H9 (cell line): ENCODE results near the gene THOP1. TPM values are rescaled to one million over a fixed set of nuclear protein-coding genes. Genes with fewer than 3 reads are reported as not detected.

Experiments
- DNase-seq: peaks from one replicate; pipeline ENCODE4 v3.0.0-alpha.2; 2017
- H2AFZ ChIP-seq: one replicate; pipeline ENCODE4 v1.6.1; 2013; ENCODE audit warnings: mild to moderate bottlenecking, low read length, control low read depth, moderate library complexity
- H2AK5ac ChIP-seq: 2 replicates; pipeline ENCODE4 v1.6.1; 2013; ENCODE audit warnings: low read length, control low read depth, mixed read lengths; ENCODE audit not compliant: insufficient read length
- H2BK120ac ChIP-seq: one replicate; pipeline ENCODE4 v1.6.1; 2013; ENCODE audit warnings: low read depth, mild to moderate bottlenecking, low read length, control low read depth, inconsistent platforms; ENCODE audit not compliant: poor library complexity, severe bottlenecking
- H2BK12ac ChIP-seq: 2 replicates; pipeline ENCODE4 v1.6.1; 2013; ENCODE audit warnings: low read length, control low read depth, mixed read lengths, low read depth; ENCODE audit not compliant: insufficient read length
- H2BK15ac ChIP-seq: 2 replicates; pipeline ENCODE4 v1.6.1; 2013; ENCODE audit warnings: low read depth, low read length, control low read depth
- H2BK20ac ChIP-seq: one replicate; pipeline ENCODE4 v1.6.1; 2013; ENCODE audit warnings: low read depth, mild to moderate bottlenecking, low read length, control low read depth, inconsistent platforms; ENCODE audit not compliant: poor library complexity, severe bottlenecking
- H2BK5ac ChIP-seq: 2 replicates; pipeline ENCODE4 v1.6.1; 2013; ENCODE audit warnings: low read length, control low read depth, mixed read lengths; ENCODE audit not compliant: insufficient read length
- H3K14ac ChIP-seq: 2 replicates; pipeline ENCODE4 v1.6.1; 2013; ENCODE audit warnings: low read length, control low read depth; ENCODE audit not compliant: insufficient read depth
- H3K18ac ChIP-seq: 2 replicates; pipeline ENCODE4 v1.6.1; 2013; ENCODE audit warnings: low read depth, mild to moderate bottlenecking, mixed read lengths, low read length, control low read depth; ENCODE audit not compliant: insufficient read length
- H3K23ac ChIP-seq: 2 replicates; pipeline ENCODE4 v1.6.1; 2013; ENCODE audit warnings: low read length, control low read depth, mixed read lengths, low read depth; ENCODE audit not compliant: insufficient read length
- H3K23me2 ChIP-seq: 2 replicates; pipeline ENCODE4 v1.6.1; 2013; ENCODE audit warnings: low read depth, mild to moderate bottlenecking, mixed read lengths, low read length, control low read depth; ENCODE audit not compliant: insufficient read length, poor library complexity, severe bottlenecking
- H3K27ac ChIP-seq: 2 replicates; pipeline ENCODE4 v1.5.1; 2013; ENCODE audit warnings: low read length, control low read depth, mixed read lengths, low read depth; ENCODE audit not compliant: insufficient read length
- H3K27me3 ChIP-seq: 2 replicates; pipeline ENCODE4 v1.6.1; 2013; ENCODE audit warnings: low read length, control low read depth, inconsistent platforms; ENCODE audit not compliant: insufficient read depth
- H3K4ac ChIP-seq: 2 replicates; pipeline ENCODE4 v1.6.1; 2013; ENCODE audit warnings: low read depth, mild to moderate bottlenecking, control low read depth, inconsistent platforms, low read length, moderate library complexity
- H3K4me1 ChIP-seq: 2 replicates; pipeline ENCODE4 v1.6.1; 2013; ENCODE audit warnings: low read length, control low read depth, inconsistent platforms; ENCODE audit not compliant: insufficient read depth
- H3K4me2 ChIP-seq: 2 replicates; pipeline ENCODE4 v1.6.1; 2013; ENCODE audit warnings: low read length, control low read depth, mixed read lengths; ENCODE audit not compliant: insufficient read length, insufficient read depth
- H3K56ac ChIP-seq: 2 replicates; pipeline ENCODE4 v1.6.1; 2013; ENCODE audit warnings: low read depth, mild to moderate bottlenecking, mixed read lengths, low read length, control low read depth; ENCODE audit not compliant: insufficient read length
- H3K79me1 ChIP-seq: 2 replicates; pipeline ENCODE4 v1.6.1; 2013; ENCODE audit warnings: low read depth, mild to moderate bottlenecking, moderate library complexity, low read length, control low read depth, inconsistent platforms; ENCODE audit not compliant: insufficient read depth, poor library complexity, severe bottlenecking
- H3K79me2 ChIP-seq: 2 replicates; pipeline ENCODE4 v1.6.1; 2013; ENCODE audit warnings: low read length, control low read depth, inconsistent platforms; ENCODE audit not compliant: insufficient read depth
- H3K9ac ChIP-seq: 2 replicates; pipeline ENCODE4 v1.6.1; 2013; ENCODE audit warnings: low read length, control low read depth, mixed read lengths; ENCODE audit not compliant: insufficient read length; ENCODE audit errors: extremely low read depth
- H3K9me3 ChIP-seq: one replicate; pipeline ENCODE4 v1.6.1; 2013; ENCODE audit warnings: low read depth, low read length, inconsistent platforms; ENCODE audit not compliant: control insufficient read depth
- H3T11ph ChIP-seq: one replicate; pipeline ENCODE4 v1.6.1; 2013; ENCODE audit warnings: mild to moderate bottlenecking, low read length, control low read depth, inconsistent platforms
- H4K20me1 ChIP-seq: one replicate; pipeline ENCODE4 v1.6.1; 2013; ENCODE audit not compliant: control insufficient read depth, insufficient read length, insufficient read depth
- H4K5ac ChIP-seq: 2 replicates; pipeline ENCODE4 v1.6.1; 2013; ENCODE audit warnings: low read depth, mild to moderate bottlenecking, mixed read lengths, low read length, control low read depth; ENCODE audit not compliant: insufficient read length
- H4K8ac ChIP-seq: replicated peaks from 2 replicates; pipeline ENCODE4 v1.6.1; 2013; ENCODE audit warnings: low read length, control low read depth, mixed read lengths, low read depth; ENCODE audit not compliant: insufficient read length
- H4K91ac ChIP-seq: 2 replicates; pipeline ENCODE4 v1.6.1; 2013; ENCODE audit warnings: low read depth, mild to moderate bottlenecking, moderate library complexity, mixed read lengths, low read length, control low read depth; ENCODE audit not compliant: insufficient read length
- H3K27ac Mint-ChIP-seq, 3 experiments: 2 replicates in 2 of 3; 3 replicates in 1 of 3; pipeline ENCODE4 v1.8.0; 2020 to 2021; ENCODE audit warnings: mixed read lengths in 3 of 3, mild to moderate bottlenecking in 1 of 3, moderate library complexity in 1 of 3
- H3K27me3 Mint-ChIP-seq: 2 replicates; pipeline ENCODE4 v1.8.0; 2021; ENCODE audit warnings: low read depth, mild to moderate bottlenecking, moderate library complexity, mixed read lengths
- H3K36me3 Mint-ChIP-seq, 3 experiments: 2 replicates in 2 of 3; 3 replicates in 1 of 3; pipeline ENCODE4 v1.8.0; 2020 to 2021; ENCODE audit warnings: low read depth in 3 of 3, mixed read lengths in 3 of 3; ENCODE audit not compliant: insufficient read depth in 1 of 3
- H3K4me1 Mint-ChIP-seq, 2 experiments: 2 replicates each; pipeline ENCODE4 v1.8.0; 2020; ENCODE audit warnings: mixed read lengths in 2 of 2
- H3K4me3 Mint-ChIP-seq, 2 experiments: 2 replicates in 1 of 2; 3 replicates in 1 of 2; pipeline ENCODE4 v1.8.0; 2020 to 2021; ENCODE audit warnings: mild to moderate bottlenecking in 2 of 2, mixed read lengths in 2 of 2, moderate library complexity in 1 of 2
- H3K9me3 Mint-ChIP-seq, 2 experiments: 2 replicates in 1 of 2; 3 replicates in 1 of 2; pipeline ENCODE4 v1.8.0; 2020; ENCODE audit warnings: mild to moderate bottlenecking in 2 of 2, mixed read lengths in 2 of 2, moderate library complexity in 1 of 2
- WGBS: extraction: QIAGEN DNeasy Blood & Tissue Kit; methylation state at CpG from one replicate; pipeline ENCODE4 v1.1.7; 2013; ENCODE audit warnings: missing lambda C conversion rate, low lambda C conversion rate, mixed read lengths; ENCODE audit not compliant: insufficient read length; ENCODE audit errors: extremely low coverage; 5-methylcytosine and 5-hydroxymethylcytosine counted together
- total RNA-seq: library from RNA; stranded (reverse); gene quantifications from 2 replicates; pipeline ENCODE4 v1.2.1, GENCODE V29; 2021
- TF ChIP-seq, protein P1 (sequence below): fragments of 200-600 bp; sonication (generic); conservative IDR thresholded peaks from 3 replicates; pipeline ENCODE4 v1.8.0; 2021; ENCODE audit warnings: antibody characterized with exemption, mild to moderate bottlenecking

Gene THOP1
- total RNA-seq, 1 experiment from 2014 or later, result 150 TPM

DNA sequence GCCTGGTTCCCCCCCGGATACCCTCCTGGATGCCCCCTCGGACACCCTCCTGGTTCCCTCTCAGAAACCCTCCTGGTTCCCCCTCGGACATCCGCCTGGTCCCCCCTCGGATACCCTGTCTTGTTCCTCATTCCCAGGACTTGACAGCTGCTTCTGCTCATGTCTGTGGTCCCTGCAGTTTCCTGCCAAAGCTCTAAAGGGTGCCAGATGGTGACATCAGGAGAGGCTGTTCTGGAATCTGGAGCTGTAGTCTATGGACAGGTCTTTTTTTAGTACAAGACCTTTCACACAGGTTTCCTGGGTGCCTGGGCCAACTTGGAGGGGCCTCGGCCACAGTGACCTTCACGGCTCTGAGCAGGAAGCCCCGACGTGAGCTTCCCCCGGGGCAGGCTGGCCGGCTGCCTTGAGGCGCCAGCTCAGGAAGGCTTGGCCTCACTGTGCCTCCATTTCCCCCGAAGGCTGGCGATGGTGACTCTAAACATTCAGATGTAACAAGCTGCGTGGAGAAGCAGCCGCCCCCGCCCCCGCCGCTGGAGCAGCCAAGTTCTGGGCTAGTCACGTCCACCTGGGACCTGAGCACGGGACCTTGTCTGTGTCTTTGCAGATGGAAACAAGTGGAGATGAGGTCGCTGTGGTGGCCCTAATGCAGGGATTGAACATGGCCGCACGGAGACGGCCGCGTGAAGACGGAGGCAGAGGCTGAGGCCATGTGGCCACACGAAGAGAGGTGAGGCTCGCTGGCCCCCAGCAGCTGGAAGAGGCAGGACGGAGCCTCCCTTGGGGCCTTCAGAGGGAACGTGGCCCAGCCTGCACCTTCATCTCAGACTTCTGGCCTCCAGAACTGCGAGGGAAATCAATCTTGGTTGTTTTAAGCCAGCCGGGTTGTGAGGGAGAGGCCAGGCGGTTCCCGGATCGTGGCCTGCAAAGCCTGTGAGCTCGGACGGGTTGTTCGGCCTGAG, 15.0 kb upstream of the THOP1 start:
- DNase-seq, result no peak
- Mint-ChIP-seq H3K27me3 (no peaks in the 10 kb centered on the region), H3K4me1 (no peaks in the 10 kb centered on the region), H3K36me3 (peaks cover 2 to 20% (median 18%) of the 10 kb centered on the region in 3 experiments; a peak in 6 of 7 replicates), H3K27ac (peak overlapping the region in 1 of 3 experiments; percentile 53; a peak in 1 of 7 replicates), H3K4me3 (no peak overlapping the region), H3K9me3 (no peaks in the 10 kb centered on the region)
- Histone ChIP-seq H2BK12ac (no peak overlapping the region), H3T11ph (no peak overlapping the region), H2BK120ac (no peak overlapping the region), H4K8ac (no peak overlapping the region), H3K23ac (no peak overlapping the region), H3K9me3 (no peaks in the 10 kb centered on the region), H3K79me1 (peaks cover 9% of the 10 kb centered on the region), H3K79me2 (peaks cover 40% of the 10 kb centered on the region; the same call in 1 of the 2 replicates), H3K14ac (no peak overlapping the region), H4K5ac (no peak overlapping the region), H3K4ac (no peak overlapping the region), H3K27me3 (no peaks in the 10 kb centered on the region), H3K27ac (no peak overlapping the region), H2AK5ac (no peak overlapping the region), H4K91ac (no peak overlapping the region), H3K9ac (no peak overlapping the region), H2AFZ (no peak overlapping the region), H2BK20ac (no peak overlapping the region), H3K18ac (no peak overlapping the region), H3K4me2 (no peak overlapping the region), H3K56ac (no peak overlapping the region), H4K20me1 (no peaks in the 10 kb centered on the region), H3K4me1 (no peaks in the 10 kb centered on the region), H2BK5ac (no peak overlapping the region), H2BK15ac (no peak overlapping the region), H3K23me2 (no peaks in the 10 kb centered on the region)
- TF ChIP-seq, protein P1, sequence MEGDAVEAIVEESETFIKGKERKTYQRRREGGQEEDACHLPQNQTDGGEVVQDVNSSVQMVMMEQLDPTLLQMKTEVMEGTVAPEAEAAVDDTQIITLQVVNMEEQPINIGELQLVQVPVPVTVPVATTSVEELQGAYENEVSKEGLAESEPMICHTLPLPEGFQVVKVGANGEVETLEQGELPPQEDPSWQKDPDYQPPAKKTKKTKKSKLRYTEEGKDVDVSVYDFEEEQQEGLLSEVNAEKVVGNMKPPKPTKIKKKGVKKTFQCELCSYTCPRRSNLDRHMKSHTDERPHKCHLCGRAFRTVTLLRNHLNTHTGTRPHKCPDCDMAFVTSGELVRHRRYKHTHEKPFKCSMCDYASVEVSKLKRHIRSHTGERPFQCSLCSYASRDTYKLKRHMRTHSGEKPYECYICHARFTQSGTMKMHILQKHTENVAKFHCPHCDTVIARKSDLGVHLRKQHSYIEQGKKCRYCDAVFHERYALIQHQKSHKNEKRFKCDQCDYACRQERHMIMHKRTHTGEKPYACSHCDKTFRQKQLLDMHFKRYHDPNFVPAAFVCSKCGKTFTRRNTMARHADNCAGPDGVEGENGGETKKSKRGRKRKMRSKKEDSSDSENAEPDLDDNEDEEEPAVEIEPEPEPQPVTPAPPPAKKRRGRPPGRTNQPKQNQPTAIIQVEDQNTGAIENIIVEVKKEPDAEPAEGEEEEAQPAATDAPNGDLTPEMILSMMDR, result no peak
- no CpG with 5 or more reads among the region's 40 CpGs for WGBS
